ENCODE data around the gene COL11A1. TPM values are rescaled to one million over a fixed set of nuclear protein-coding genes. Genes with fewer than 3 reads are reported as not detected.

The COL11A1 gene
- polyA plus RNA-seq, 1 of the 3 experiments (the other 2 are of a cell fraction) = 0.13 TPM

DNA sequence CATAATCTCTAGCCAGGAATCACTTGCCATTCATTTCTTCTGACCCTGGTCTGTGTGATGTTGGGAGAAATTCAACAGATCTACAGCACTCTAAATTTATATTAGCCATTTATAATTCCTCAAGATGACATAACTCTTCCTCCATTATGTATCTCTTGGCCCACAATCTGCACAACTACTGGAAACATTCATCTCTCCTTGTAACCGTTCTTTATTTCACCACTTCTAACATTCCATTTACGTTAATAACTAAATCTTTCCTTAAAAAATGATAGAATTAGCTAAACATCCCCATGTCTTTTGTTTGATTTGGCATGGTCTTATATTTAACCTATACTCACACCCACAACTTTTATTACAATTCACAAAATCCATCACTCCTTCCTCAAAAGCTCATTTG, 166.0 kb downstream of the COL11A1 start:
- TF ChIP-seq FOSL2 (IDR thresholded peaks at IDR 0.05; ENCODE audit: borderline replicate concordance, low read depth) (no peak), TCF12 (IDR thresholded peaks at IDR 0.05) (peak; percentile 13; the same call in 1 of the 2 replicates), JUND (IDR thresholded peaks at IDR 0.05) (0 out of 2 replicates have a peak, but pooled peaks have one; percentile 9), FOXM1 (IDR thresholded peaks at IDR 0.05; ENCODE audit: low read depth) (no peak), CHD2 (IDR thresholded peaks at IDR 0.05; ENCODE audit: low read length, partially characterized antibody) (no peak), TEAD4 (IDR thresholded peaks at IDR 0.05; ENCODE audit: borderline replicate concordance, insufficient read depth) (no peak), NFIC (IDR thresholded peaks at IDR 0.05; ENCODE audit: borderline replicate concordance) (peak; percentile 37; the same call in 1 of the 2 replicates), TAF1 (IDR thresholded peaks at IDR 0.05; ENCODE audit: borderline replicate concordance, low read depth, low read length) (no peak), RCOR1 (IDR thresholded peaks at IDR 0.05; ENCODE audit: low read length) (no peak), SIN3A (IDR thresholded peaks at IDR 0.05; ENCODE audit: borderline replicate concordance, low read depth, low read length) (no peak), MXI1 (IDR thresholded peaks at IDR 0.05; ENCODE audit: low read depth, low read length) (no peak), POLR2AphosphoS5 (IDR thresholded peaks at IDR 0.05; ENCODE audit: low read depth, low read length) (no peak), EZH2phosphoT487 (IDR thresholded peaks at IDR 0.05; ENCODE audit: borderline replicate concordance, low read depth) (no peak), NRF1 (IDR thresholded peaks at IDR 0.05; ENCODE audit: low read depth, low read length) (no peak), GATA2 (CRISPR knock-in tag; IDR thresholded peaks at IDR 0.05) (no peak), EP300 (IDR thresholded peaks at IDR 0.05; ENCODE audit: borderline replicate concordance in 1 of 2, low read depth in 1 of 2, low read length in 1 of 2) (no peak; a peak in 1 of 4 replicates), RXRA (IDR thresholded peaks at IDR 0.05; ENCODE audit: borderline replicate concordance, low read depth) (no peak)
- TF ChIP-seq, protein P1, sequence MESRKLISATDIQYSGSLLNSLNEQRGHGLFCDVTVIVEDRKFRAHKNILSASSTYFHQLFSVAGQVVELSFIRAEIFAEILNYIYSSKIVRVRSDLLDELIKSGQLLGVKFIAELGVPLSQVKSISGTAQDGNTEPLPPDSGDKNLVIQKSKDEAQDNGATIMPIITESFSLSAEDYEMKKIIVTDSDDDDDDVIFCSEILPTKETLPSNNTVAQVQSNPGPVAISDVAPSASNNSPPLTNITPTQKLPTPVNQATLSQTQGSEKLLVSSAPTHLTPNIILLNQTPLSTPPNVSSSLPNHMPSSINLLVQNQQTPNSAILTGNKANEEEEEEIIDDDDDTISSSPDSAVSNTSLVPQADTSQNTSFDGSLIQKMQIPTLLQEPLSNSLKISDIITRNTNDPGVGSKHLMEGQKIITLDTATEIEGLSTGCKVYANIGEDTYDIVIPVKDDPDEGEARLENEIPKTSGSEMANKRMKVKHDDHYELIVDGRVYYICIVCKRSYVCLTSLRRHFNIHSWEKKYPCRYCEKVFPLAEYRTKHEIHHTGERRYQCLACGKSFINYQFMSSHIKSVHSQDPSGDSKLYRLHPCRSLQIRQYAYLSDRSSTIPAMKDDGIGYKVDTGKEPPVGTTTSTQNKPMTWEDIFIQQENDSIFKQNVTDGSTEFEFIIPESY (IDR thresholded peaks at IDR 0.05; ENCODE audit: borderline replicate concordance, low read depth) = no peak
- TF ChIP-seq, protein P2, sequence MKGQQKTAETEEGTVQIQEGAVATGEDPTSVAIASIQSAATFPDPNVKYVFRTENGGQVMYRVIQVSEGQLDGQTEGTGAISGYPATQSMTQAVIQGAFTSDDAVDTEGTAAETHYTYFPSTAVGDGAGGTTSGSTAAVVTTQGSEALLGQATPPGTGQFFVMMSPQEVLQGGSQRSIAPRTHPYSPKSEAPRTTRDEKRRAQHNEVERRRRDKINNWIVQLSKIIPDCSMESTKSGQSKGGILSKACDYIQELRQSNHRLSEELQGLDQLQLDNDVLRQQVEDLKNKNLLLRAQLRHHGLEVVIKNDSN (IDR thresholded peaks at IDR 0.05; ENCODE audit: borderline replicate concordance, low read depth) = no peak
- TF ChIP-seq, protein P3, sequence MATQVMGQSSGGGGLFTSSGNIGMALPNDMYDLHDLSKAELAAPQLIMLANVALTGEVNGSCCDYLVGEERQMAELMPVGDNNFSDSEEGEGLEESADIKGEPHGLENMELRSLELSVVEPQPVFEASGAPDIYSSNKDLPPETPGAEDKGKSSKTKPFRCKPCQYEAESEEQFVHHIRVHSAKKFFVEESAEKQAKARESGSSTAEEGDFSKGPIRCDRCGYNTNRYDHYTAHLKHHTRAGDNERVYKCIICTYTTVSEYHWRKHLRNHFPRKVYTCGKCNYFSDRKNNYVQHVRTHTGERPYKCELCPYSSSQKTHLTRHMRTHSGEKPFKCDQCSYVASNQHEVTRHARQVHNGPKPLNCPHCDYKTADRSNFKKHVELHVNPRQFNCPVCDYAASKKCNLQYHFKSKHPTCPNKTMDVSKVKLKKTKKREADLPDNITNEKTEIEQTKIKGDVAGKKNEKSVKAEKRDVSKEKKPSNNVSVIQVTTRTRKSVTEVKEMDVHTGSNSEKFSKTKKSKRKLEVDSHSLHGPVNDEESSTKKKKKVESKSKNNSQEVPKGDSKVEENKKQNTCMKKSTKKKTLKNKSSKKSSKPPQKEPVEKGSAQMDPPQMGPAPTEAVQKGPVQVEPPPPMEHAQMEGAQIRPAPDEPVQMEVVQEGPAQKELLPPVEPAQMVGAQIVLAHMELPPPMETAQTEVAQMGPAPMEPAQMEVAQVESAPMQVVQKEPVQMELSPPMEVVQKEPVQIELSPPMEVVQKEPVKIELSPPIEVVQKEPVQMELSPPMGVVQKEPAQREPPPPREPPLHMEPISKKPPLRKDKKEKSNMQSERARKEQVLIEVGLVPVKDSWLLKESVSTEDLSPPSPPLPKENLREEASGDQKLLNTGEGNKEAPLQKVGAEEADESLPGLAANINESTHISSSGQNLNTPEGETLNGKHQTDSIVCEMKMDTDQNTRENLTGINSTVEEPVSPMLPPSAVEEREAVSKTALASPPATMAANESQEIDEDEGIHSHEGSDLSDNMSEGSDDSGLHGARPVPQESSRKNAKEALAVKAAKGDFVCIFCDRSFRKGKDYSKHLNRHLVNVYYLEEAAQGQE (IDR thresholded peaks at IDR 0.05; ENCODE audit: low read depth, low read length) = no peak
- TF ChIP-seq, protein P4, sequence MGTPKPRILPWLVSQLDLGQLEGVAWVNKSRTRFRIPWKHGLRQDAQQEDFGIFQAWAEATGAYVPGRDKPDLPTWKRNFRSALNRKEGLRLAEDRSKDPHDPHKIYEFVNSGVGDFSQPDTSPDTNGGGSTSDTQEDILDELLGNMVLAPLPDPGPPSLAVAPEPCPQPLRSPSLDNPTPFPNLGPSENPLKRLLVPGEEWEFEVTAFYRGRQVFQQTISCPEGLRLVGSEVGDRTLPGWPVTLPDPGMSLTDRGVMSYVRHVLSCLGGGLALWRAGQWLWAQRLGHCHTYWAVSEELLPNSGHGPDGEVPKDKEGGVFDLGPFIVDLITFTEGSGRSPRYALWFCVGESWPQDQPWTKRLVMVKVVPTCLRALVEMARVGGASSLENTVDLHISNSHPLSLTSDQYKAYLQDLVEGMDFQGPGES (IDR thresholded peaks at IDR 0.05; ENCODE audit: low read depth, low read length) = no peak
- TF ChIP-seq, protein P5, sequence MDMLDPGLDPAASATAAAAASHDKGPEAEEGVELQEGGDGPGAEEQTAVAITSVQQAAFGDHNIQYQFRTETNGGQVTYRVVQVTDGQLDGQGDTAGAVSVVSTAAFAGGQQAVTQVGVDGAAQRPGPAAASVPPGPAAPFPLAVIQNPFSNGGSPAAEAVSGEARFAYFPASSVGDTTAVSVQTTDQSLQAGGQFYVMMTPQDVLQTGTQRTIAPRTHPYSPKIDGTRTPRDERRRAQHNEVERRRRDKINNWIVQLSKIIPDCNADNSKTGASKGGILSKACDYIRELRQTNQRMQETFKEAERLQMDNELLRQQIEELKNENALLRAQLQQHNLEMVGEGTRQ (IDR thresholded peaks at IDR 0.05; ENCODE audit: borderline replicate concordance, low read depth, low read length) = no peak
- TF ChIP-seq, protein P6, sequence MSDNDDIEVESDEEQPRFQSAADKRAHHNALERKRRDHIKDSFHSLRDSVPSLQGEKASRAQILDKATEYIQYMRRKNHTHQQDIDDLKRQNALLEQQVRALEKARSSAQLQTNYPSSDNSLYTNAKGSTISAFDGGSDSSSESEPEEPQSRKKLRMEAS (IDR thresholded peaks at IDR 0.05; ENCODE audit: low read depth) = no peak
- TF ChIP-seq, protein P7, sequence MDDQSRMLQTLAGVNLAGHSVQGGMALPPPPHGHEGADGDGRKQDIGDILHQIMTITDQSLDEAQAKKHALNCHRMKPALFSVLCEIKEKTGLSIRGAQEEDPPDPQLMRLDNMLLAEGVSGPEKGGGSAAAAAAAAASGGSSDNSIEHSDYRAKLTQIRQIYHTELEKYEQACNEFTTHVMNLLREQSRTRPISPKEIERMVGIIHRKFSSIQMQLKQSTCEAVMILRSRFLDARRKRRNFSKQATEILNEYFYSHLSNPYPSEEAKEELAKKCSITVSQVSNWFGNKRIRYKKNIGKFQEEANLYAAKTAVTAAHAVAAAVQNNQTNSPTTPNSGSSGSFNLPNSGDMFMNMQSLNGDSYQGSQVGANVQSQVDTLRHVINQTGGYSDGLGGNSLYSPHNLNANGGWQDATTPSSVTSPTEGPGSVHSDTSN (IDR thresholded peaks at IDR 0.05) = no peak; the same call in 1 of the 2 replicates
- Histone ChIP-seq H3K27ac (ENCODE audit: low read depth in 2 of 2, low read length in 1 of 2) (peak overlapping the region in 1 of 2 experiments; percentile 51; a peak in 3 of 4 replicates), H3K27me3 (ENCODE audit: insufficient read depth) (no peaks in the 10 kb centered on the region), H4K20me1 (ENCODE audit: insufficient read depth) (no peaks in the 10 kb centered on the region), H2AFZ (ENCODE audit: low read depth) (no peak overlapping the region), H3K4me2 (no peak overlapping the region), H3F3A (replicated peaks; ENCODE audit: insufficient read depth) (peaks cover 25% of the 10 kb centered on the region), H3K4me1 (ENCODE audit: control insufficient read depth in 1 of 2, insufficient read depth in 2 of 2, low read depth in 1 of 2, low read length in 1 of 2) (peaks cover 0 to 7% of the 10 kb centered on the region in 2 experiments; a peak in 3 of 4 replicates), H3K9me2 (no peaks in the 10 kb centered on the region), H3K9ac (no peak overlapping the region), H3K4me3 (ENCODE audit: low read depth in 2 of 2, low read length in 1 of 2) (no peak overlapping the region), H3K79me2 (ENCODE audit: insufficient read depth) (no peaks in the 10 kb centered on the region), H3K36me3 (replicated peaks in 1 of 2; ENCODE audit: control insufficient read depth in 1 of 2, insufficient read depth in 2 of 2, low read length in 1 of 2) (no peaks in the 10 kb centered on the region), H3K9me3 (no peaks in the 10 kb centered on the region)
- WGBS (ENCODE audit: low lambda C conversion rate) = 29% methylated on average over 2 of the region's 2 CpGs
- ChIA-PET POLR2A (no interaction called here), CTCF (no interaction called here)
- no peak for DNase-seq
